ENCODE results near the gene HSD17B11.
"Not testable (repeated sequence)": the region's sequence is repeated elsewhere in the genome, so short reads cannot be mapped to it uniquely, and the experiment has no call there.

The HSD17B11 gene

DNA sequence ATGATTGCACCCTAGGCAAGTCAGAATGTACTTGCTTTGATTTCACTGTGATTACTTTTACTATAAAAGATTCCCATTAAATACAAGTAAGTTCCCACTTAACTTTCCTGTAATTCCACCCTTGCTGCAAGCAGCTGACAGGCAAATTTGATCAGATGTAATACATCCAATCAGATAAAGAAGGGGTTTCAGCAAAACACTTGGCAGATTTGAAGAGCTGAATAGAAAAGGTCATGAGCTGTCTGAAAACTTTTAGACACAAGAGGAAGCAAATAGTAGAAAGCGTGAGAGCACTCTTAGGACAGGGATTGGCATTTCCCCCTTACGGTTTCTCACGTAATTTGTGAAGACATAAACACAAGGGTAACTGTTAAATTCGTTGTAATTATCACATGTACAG, 91.1 kb downstream of the HSD17B11 start:
- no peak for DNase-seq

DNA sequence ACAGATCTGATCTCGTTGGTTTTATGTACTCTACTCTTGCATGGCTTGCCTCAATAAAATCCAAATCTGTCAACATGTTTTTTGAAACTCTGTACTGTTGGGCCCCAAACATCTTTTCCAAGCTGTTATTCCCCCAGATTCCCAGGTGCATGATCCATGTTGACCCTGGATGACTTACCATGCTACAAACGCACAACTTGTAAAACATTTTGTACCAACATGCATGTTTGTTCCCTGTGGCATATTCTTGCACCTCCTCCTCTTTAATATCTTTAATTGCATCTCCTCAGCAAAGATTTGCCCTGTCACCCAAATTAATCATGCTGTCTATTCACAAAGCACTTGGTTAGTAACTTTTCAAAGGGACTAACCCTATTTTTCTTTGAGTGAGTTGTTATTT, 92.6 kb downstream of the HSD17B11 start:
- no peak for DNase-seq

- DNase-seq, result not testable (repeated sequence)
Measured at GRCh38 chr4:87294911-87295310, 96.1 kb downstream of the HSD17B11 start.

DNA sequence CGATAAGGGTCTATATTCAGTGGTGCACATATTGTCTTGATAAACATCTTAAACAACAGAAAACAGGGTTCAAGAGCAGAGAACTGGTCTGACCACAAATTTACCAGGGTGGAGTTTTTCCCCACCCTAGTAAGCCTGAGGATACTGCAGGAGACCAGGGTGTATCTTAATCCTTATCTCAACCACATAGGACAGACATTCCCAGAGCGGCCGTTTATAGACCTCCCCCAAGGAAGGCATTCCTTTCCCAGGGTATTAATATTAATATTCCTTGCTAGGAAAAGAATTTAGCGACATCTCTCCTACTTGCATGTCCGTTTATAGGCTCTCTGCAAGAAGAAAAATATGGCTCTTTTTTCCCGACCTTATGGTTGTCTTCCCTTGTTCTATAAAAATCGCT, 97.1 kb downstream of the HSD17B11 start:
- DNase-seq, result not testable (repeated sequence)

DNA sequence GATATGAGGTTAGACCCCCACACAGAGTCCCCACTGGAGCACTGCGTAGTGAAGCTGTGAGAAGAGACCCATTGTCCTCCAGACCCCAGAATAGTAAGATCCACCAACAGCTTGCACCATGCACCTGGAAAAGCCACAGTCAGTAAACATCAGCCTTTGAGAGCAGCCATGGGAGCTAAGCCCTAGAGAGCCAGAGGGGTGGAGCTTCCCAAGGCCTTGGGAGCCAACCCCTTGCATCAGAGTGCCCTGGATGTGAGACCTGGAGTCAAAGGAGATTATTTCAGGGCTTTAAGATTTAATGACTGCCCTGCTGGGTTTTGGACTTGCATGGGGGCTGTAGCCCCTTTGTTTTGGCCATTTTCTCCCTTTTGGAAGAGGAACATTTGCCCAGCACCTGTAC, 104.0 kb downstream of the HSD17B11 start:
- no peak for DNase-seq
